ENCODE results near the gene ZNF579.
"Not testable (repeated sequence)": the region's sequence is repeated elsewhere in the genome, so short reads cannot be mapped to it uniquely, and the experiment has no call there.

The ZNF579 gene

DNA sequence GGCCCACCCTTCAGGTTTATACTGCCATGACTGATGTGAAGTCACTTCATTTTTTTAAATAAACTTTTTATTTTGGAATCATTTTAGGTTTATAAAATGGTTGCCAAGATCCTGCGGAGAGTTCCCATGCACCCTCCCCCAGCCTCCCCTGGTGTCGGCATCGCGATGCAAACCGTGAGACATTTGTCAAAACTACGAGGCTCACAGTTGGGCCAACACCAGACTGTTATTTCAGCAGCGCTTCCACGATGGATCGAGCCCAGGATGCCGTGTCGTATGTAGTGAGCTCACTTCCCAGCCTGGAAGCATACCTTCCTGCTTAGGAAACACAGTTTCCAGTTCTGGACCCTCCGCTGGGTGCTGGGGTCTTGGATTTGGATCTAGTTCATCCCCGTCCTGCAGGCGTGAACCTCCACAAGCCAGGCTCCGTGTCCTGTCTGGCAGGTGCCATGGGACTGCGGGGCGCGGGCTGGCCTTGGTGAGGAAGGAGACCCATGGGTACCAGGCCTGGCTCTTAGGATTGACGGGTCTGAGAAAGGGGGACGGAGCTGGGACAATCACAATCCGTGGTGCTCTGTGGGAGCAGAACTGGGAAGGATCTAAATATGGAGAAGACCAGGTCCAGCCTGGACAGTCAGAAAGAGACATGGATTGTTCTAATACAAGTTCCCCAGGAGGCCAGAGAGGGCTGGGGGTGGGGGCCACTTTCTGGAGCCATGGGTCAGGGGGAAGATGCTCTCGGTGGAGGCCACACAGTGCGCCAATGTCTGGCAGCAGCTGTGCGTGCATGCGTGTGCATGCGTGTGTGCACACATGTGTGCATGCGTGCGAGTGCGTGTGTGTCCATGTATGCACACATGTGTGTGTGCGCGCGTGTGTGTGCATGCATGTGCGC lies 41.3 kb downstream of the ZNF579 start:
- no peak for DNase-seq (ENCODE audit: low spot score)

DNA sequence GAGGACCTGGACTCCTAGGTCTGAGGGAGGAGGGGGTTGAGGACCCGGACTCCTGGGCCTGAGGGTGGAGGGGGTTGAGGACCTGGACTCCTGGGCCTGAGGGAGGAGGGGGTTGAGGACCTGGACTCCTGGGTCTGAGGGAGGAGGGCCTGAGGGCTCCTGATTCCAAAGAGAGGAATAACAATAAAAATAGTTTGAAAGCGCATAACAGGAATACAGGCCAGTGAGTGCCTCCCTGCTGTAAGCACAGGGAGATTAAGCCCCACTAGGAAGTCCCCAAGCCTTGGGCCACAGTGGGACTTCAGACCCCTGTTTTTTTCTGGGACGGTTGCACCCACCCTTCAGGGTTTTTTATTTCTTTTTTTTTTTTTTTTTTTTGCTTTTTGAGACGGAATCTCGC lies 42.5 kb downstream of the ZNF579 start:
- no peak for DNase-seq (ENCODE audit: low spot score)

DNA sequence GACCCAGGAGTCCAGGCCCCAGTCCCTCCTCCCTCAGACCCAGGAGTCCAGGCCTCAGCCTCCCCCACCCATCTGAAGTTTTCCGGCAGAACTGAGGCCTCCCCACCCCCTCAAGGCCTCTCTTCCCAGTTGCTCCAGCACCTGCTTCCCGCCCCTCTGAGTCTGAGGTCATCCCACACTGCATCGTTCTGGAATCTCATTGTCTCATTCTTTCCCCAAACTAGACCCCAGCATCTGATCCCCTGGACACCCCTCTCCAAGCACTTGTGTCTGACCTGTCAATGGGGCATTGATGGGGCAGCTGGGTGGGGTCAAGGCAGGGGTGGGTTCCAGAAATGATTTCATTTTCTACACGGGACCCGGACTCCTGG lies 42.9 kb downstream of the ZNF579 start:
- no peak for DNase-seq (ENCODE audit: low spot score)

DNA sequence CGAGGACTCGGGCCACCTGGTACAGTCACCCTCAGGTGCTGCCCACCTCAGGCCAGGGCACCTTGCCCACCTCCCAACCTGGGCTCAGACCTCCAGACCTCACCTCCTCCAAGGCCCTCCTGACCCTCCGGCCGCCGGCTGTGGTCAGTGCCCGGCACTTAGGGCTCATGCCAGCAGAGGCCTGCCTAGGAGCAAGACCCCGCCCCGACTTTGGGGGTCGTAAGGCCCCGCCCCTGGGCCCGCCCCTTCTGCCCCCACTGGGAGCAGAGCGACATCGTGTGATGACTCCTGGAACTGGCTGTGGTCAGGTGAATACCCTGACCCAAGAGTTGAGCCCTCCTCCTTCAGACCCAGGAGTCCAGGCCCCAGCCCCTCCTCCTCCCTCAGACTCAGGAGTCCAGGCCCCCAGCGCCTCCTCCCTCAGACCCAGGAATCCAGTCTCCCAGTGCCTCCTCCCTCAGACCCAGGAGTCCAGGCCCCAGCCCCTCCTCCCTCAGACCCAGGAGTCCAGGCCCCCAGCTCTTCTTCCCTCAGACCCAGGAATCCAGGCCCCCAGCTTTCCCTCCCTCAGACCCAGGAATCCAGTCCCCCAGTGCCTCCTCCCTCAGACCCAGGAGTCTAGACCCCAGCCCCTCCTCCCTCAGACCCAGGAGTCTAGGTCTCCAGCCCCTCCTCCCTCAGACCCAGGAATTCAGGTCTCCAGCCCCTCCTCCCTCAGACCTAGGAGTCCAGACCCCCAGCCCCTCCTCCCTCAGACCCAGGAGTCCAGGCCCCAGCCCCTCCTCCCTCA lies 43.5 kb downstream of the ZNF579 start, which contains the start of gene SBK2:
TSS of gene SBK2 (minus strand) at position 183 of the 790 bp plus-strand sequence. CDS start 839 bp downstream, outside the sequence.
- no peak for DNase-seq (ENCODE audit: low spot score)

DNA sequence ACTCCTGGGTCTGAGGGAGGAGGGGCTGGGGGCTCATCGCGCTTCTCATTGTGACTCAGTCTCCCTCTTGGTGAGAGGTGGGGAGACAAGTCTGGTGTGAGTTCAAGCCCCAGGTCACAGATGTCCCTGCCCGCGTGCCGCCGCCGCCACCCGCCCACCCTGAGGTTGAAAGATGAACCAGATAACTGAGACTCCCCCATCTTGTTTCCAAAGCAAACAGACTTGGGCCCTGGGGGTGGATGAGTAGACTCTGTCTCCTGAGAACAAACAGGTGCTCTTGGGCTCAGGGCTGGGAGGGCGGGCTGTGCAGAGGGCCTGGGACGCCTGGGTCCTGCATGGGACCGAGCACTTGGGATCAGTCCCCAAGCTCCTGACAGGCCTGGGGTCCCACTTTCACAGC lies 44.3 kb downstream of the ZNF579 start:
- DNase-seq (ENCODE audit: low spot score) = no peak

DNA sequence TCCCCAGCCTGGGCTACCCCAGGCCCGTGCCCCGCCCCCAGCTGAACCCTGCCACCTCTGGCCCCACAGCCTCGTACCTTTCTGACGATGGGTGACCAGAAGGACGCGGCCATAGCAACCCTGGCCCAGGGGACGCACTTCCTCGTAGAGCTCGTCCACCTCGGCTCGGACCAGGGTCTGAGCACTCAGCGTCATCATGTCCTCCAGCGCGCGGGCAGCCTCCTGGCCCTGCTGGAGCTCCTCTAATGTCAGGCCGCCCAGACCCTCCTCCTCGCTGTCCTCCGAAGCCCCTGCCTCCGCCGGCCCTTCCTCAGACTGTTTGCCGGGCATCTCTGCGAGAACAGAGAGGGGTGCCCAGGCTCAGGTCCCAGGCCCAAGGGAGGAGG lies 44.7 kb downstream of the ZNF579 start:
- no peak for DNase-seq (ENCODE audit: low spot score)

DNA sequence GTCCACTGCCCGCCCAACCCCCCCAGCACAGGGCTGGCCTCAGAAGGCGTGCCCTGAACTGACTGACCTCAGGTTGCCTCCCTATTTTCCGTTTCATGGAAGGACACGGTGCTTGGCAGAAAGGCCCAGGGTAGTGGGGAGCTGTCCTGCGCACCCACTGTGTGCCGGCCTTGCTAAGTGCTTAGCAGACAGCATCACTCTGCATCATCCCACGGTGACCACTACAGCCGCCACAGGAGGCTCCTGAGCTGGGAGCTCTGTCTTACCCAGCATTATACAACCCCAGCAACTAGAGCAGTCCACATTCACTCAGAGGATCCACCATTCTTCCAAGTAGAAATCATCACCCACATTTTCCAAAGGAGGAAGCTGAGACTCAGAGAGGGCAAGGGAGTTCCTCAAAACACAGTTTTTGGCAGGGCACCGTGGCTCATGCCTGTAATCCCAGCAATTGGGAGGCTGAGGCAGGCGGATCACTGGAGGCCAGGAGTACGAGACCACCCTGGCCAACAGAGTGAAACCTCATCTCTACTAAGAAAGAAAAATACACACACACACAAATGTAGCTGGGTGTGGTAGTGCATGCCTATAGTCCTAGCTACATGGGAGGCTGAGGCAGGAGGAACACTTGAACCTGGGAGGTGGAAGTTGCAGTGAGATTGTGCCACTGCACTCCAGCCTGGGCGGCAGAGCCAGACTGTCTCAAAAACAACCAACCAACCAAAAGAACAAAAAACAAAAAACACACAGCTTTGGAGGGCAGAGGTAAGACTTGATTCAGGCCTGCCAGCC lies 45.3 kb downstream of the ZNF579 start:
- no peak for DNase-seq (ENCODE audit: low spot score)

DNA sequence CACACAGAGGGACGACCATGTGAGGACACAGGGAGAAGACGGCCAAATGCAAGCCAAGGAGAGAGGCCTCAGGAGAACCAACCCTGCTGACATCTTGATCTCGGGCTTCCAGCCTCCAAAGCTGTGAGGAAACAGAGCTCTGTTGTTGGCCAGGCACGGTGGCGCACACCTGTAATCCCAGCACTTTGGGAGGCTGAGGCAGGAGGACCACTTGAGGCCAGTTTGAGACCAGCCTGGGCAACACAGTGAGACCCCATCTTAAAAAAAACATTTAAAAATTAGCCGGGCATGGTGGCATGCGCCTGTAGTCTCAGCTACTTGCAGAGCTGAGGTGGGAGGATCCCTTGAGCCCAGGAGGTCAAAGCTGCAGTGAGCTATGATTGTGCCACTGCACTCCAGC lies 46.4 kb downstream of the ZNF579 start:
- DNase-seq (ENCODE audit: low spot score) = not testable (repeated sequence)

DNA sequence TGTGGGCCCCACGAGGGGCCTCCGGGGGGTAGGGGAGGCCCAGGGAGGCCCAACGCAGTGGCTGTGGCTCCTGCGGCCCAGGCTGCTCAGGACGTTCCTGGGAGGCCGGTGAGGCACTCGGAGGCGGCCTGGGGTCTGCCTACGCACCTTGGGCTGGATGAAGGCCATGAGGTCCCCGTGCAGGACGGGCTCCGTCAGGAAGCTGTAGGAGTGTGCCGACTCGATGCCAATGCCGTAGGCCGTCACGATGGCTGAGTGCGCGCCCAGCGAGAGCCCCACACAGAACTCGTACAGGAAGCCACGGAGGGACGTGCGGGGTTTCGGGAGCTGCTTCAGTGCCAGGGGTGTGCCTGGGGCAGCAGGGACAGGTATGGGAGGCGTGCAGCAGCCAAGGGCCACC lies 49.7 kb downstream of the ZNF579 start:
- DNase-seq (ENCODE audit: low spot score) = no peak

DNA sequence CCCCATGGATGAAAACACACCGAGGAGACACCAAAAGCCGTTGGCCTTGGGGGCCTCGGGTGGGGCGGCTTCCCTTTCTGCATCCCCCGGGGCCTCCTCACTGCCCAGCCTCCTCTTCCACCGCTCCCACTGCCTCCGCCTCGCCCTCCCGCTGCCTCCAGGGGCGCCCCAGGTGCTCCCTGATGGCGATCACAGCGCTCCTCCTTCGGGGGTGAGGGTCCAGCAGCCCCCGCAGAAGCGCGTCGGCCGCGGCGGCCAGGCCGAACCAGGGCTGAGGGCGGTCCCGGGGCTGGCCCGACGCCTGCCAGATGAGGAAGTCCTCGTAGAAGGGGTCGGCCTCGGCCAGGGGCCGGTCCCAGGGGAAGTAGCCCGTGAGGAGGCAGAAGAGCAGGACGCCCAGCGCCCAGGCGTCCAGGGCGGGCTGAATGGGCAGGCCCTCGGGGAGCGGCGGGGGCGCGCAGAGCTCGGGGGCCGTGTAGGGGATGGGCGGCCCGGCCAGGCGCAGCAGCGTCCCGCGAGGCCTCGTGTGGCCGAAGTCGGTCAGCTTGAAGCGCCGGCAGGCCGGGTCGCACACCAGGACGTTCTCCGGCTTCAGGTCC lies 50.9 kb downstream of the ZNF579 start:
- DNase-seq (ENCODE audit: low spot score) = no peak

DNA sequence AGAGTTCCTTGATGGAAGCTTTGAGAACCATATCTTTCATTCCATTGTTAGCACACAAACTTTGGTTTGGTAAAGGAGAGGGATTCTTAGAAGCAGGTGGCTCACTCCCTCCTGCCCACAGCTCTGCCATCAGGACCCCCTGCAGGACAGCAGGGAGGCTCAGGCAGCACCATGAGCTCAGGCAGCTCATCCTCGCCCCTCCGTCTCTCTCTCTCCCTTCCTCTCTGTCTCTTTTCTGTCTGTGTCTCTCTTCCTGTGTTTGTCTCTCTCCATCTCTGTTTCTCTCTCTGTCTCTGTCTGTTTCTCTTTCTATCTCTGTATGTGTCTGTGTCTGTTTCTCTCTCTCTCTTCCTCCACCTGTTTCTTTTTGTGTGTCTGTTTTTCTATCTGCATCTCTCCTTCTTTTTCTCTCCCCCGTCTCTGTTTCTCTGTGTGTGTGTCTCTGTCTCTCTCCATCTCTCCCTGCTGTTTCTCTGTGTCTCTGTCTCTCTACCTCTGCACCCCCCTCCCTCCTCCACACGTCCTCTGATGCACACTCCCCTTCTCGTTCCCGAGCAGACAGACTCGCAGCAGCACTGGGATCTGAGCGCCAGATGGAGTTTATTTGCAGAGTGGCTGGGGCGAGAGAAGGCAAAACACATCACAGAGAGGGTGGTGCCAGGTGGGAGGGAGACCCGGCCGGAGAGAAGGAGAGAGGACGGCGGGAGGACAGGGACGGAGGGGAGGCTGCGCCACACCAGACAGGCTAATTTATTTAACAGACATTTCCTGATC lies 52.4 kb downstream of the ZNF579 start:
- DNase-seq (ENCODE audit: low spot score) = no peak

DNA sequence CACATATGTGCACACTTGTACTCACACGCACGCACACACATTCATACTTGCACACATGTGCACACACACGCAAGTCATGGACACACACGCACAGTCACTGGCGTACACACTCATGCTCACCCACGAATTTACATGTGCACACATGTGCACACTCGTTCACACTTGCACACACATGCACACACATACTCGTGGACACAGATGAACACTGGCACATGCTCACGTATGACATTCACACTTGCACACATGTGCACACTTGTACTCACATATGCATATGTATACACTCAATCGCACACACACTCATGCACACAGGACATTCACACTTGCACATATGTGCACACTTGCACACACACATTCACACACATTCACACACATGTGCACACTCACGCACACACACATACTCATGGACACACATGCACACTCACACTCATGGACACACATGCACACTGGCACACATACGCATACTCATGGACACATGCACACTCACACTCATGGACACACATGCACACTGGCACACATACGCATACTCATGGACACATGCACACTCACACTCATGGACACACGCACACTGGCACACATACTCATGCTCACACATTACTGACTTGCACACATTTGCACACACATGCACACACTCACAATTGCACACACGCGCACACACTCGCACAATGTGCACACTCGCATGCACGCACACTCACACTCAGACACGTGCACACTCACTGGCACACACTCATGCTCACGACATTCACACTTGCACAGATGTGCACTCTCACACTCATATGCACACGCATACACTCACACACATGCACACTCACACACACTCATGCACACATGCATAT lies 53.2 kb downstream of the ZNF579 start:
- DNase-seq (ENCODE audit: low spot score) = no peak
